PC-3 (cell line): ENCODE measurements around the gene RAMP1. TPM values are rescaled to one million over a fixed set of nuclear protein-coding genes. Genes with fewer than 3 reads are reported as not detected.

Experiments used
- ATAC-seq: fragments of 200-7000 bp; cut with Tn5 transposase; 2 replicates; pipeline ENCODE4 v1.9.1; 2020; ENCODE audit warnings: mild to moderate bottlenecking, moderate library complexity
- BruUV-seq: library from RNA; stranded (reverse); fragments of 400-500 nt; replicated peaks from 2 replicates; lab custom pipeline; 2021; lab: Mats Ljungman, UMichigan
- CTCF ChIA-PET: fragments of 300-600 bp; sonication (Branson Sonifier 250); formaldehyde crosslinking; loops from one replicate; lab custom pipeline; 2022; ENCODE audit warnings: antibody characterized with exemption; lab: Charles Lee
- POLR2A ChIA-PET: fragments of 300-600 bp; sonication (Branson Sonifier 250); formaldehyde crosslinking; loops from one replicate; lab custom pipeline; 2022; ENCODE audit warnings: antibody characterized with exemption; ENCODE audit not compliant: unreplicated experiment; lab: Charles Lee
- DNase-seq: peaks from one replicate; pipeline ENCODE4 v3.0.0-alpha.2; 2015
- H2AFZ ChIP-seq: fragments of 300-600 bp; sonication (generic); 2 replicates; pipeline ENCODE4 v1.6.0; 2016; ENCODE audit warnings: antibody characterized with exemption, low read length
- H3F3A ChIP-seq: fragments of 300-600 bp; sonication (generic); one replicate; pipeline ENCODE4 v1.6.0; 2017; ENCODE audit warnings: antibody characterized with exemption, low read length, control low read depth, mild to moderate bottlenecking; ENCODE audit not compliant: unreplicated experiment
- H3K27ac ChIP-seq: fragments of 300-600 bp; sonication (generic); 2 replicates; pipeline ENCODE4 v1.5.1; 2016; ENCODE audit warnings: mild to moderate bottlenecking, low read length
- H3K27me3 ChIP-seq: fragments of 300-600 bp; sonication (generic); 2 replicates; pipeline ENCODE4 v1.6.1; 2016; ENCODE audit warnings: low read length, mixed read lengths
- H3K36me3 ChIP-seq: fragments of 300-600 bp; sonication (generic); 2 replicates; pipeline ENCODE4 v1.6.1; 2016; ENCODE audit warnings: low read depth, mixed run types, low read length, mixed read lengths
- H3K4me1 ChIP-seq: fragments of 300-600 bp; sonication (generic); 2 replicates; pipeline ENCODE4 v1.5.1; 2016; ENCODE audit warnings: low read length; ENCODE audit not compliant: insufficient read depth
- H3K4me2 ChIP-seq: fragments of 300-600 bp; sonication (generic); 2 replicates; pipeline ENCODE4 v1.6.0; 2016; ENCODE audit warnings: low read length
- H3K4me3 ChIP-seq: fragments of 300-600 bp; sonication (generic); 2 replicates; pipeline ENCODE4 v1.5.1; 2016; ENCODE audit warnings: mild to moderate bottlenecking, low read length, mixed read lengths
- H3K79me2 ChIP-seq: fragments of 300-600 bp; sonication (generic); 2 replicates; pipeline ENCODE4 v1.6.1; 2017; ENCODE audit warnings: low read length, mixed read lengths
- H3K9ac ChIP-seq: fragments of 300-600 bp; sonication (generic); 2 replicates; pipeline ENCODE4 v1.6.0; 2016; ENCODE audit warnings: mild to moderate bottlenecking, low read length
- H3K9me2 ChIP-seq: fragments of 300-600 bp; sonication (generic); replicated peaks from 2 replicates; pipeline ENCODE4 v1.6.1; 2016; ENCODE audit warnings: mixed run types, low read length, mixed read lengths
- H3K9me3 ChIP-seq: fragments of 300-600 bp; sonication (generic); 2 replicates; pipeline ENCODE4 v1.6.1; 2016; ENCODE audit warnings: low read length, mixed read lengths
- H4K20me1 ChIP-seq: fragments of 300-600 bp; sonication (generic); 2 replicates; pipeline ENCODE4 v1.6.1; 2016; ENCODE audit warnings: low read length, mixed read lengths
- CTCF ChIP-seq: fragments of 300-600 bp; sonication (generic); conservative IDR thresholded peaks from 2 replicates; pipeline ENCODE4 v1.5.1; 2017; ENCODE audit warnings: antibody characterized with exemption, low read depth, mild to moderate bottlenecking, low read length
- EZH2 ChIP-seq: fragments of 300-600 bp; sonication (generic); IDR thresholded peaks from one replicate; pipeline ENCODE4 v1.6.1; 2017; ENCODE audit warnings: antibody characterized with exemption, mild to moderate bottlenecking, low read length; ENCODE audit not compliant: unreplicated experiment
- EZH2phosphoT487 ChIP-seq: fragments of 300-600 bp; sonication (generic); IDR thresholded peaks from 2 replicates; pipeline ENCODE4 v1.6.1; 2018; ENCODE audit warnings: mild to moderate bottlenecking, antibody characterized with exemption, low read length, borderline replicate concordance
- intact Hi-C: fragments of 100-400 bp; cut with micrococcal nuclease; formaldehyde crosslinking; loops from 2 replicates; pipeline ENCODE4 v1.9.0; 2023
- total RNA-seq: library from RNA; depleted of rRNA; stranded (reverse); fragments of >200 nt; gene quantifications from 2 replicates; pipeline ENCODE4 v1.2.3, GENCODE V29; 2014

RAMP1 gene
- total RNA-seq, 1 experiment from 2014 or later, result 210 TPM

- no peaks in the 10 kb centered on the region for H3K27me3 ChIP-seq
- H3K9ac ChIP-seq, result no peak overlapping the region
- CTCF ChIA-PET, result no interaction called here
- DNase-seq, result no peak
- H3K9me3 ChIP-seq, result no peaks in the 10 kb centered on the region
- no peak for TF ChIP-seq EZH2
- TF ChIP-seq CTCF, result no peak
- TF ChIP-seq EZH2phosphoT487, result no peak
- no peaks in the 10 kb centered on the region for H3K4me1 ChIP-seq
- H3K4me2 ChIP-seq, result no peak overlapping the region
- no peak overlapping the region for H2AFZ ChIP-seq
- H3K9me2 ChIP-seq, result no peaks in the 10 kb centered on the region
- BruUV-seq, result no TSS peak
- POLR2A ChIA-PET, result no interaction called here
- H3K4me3 ChIP-seq, result no peak overlapping the region
- ATAC-seq, result no peak
- H3K36me3 ChIP-seq, result peaks cover 8% of the 10 kb centered on the region; the same call in 1 of the 2 replicates
- H3K79me2 ChIP-seq, result no peaks in the 10 kb centered on the region
- H3K27ac ChIP-seq, result no peak overlapping the region
- no peaks in the 10 kb centered on the region for H4K20me1 ChIP-seq
- no peaks in the 10 kb centered on the region for H3F3A ChIP-seq
- intact Hi-C loops, result no loop called here
These were observed 53.1 kb downstream of the RAMP1 start for GRCh38 chr2:237912271-237913192.

GRCh38 chr2:237913193-237913917 lies 53.9 kb downstream of the RAMP1 start:
- no peak for DNase-seq
- Histone ChIP-seq H3K36me3 (peaks cover 8% of the 10 kb centered on the region; the same call in 1 of the 2 replicates), H3K27ac (no peak overlapping the region), H4K20me1 (no peaks in the 10 kb centered on the region), H3K27me3 (no peaks in the 10 kb centered on the region), H3K9ac (no peak overlapping the region), H3K4me2 (no peak overlapping the region), H3K9me2 (no peaks in the 10 kb centered on the region), H3K4me1 (no peaks in the 10 kb centered on the region), H2AFZ (no peak overlapping the region), H3K4me3 (no peak overlapping the region), H3K79me2 (no peaks in the 10 kb centered on the region), H3F3A (no peaks in the 10 kb centered on the region), H3K9me3 (no peaks in the 10 kb centered on the region)
- CTCF ChIA-PET, result no interaction called here
- intact Hi-C loops, result no loop called here
- POLR2A ChIA-PET, result no interaction called here
- TF ChIP-seq EZH2phosphoT487 (no peak), EZH2 (no peak), CTCF (no peak)
- BruUV-seq, result no TSS peak
- ATAC-seq, result no peak
